GM15510 (cell line): ENCODE results near the gene VTCN1.

Source experiments
- POLR2A ChIP-seq: IDR thresholded peaks from 3 replicates; pipeline ENCODE4 v1.6.1; 2011; ENCODE audit warnings: borderline replicate concordance; ENCODE audit not compliant: insufficient read length; ENCODE audit errors: extremely low read depth

VTCN1 gene

DNA sequence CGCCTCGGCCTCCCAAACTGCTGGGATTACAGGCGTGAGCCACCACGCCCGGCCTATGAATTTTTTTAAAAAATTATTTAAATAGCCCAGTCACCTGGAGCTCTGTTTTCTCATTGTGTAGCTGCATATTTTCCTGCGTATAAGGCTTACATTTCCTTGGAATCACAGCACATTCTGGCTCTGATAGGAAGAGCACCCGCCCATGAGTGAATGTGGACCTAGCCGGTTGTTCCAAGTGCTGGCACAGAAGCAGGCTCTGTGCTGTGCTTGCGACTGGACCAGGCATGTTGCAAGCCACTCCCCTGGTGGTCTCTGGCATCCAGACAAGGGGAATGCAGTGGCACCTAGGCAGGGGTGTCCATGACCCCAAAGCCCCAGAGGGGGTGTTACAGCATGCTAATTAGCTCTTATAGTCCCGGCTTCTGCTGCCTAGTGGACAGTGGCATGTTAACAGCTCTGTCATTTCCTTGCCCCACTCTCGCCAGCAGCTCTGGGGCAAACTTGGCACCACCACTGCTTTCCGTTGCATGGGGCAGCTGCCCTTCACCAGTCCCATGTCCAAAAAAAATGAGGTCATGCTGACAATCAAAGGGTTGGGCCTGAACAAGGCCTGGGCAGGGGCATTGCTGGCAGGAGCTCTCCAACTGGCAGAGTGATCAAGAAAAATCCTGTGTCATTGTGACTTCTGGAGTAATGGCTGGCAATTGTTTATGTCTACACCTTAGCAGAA, 5.2 kb upstream of the VTCN1 start:
- no peak for TF ChIP-seq POLR2A

DNA sequence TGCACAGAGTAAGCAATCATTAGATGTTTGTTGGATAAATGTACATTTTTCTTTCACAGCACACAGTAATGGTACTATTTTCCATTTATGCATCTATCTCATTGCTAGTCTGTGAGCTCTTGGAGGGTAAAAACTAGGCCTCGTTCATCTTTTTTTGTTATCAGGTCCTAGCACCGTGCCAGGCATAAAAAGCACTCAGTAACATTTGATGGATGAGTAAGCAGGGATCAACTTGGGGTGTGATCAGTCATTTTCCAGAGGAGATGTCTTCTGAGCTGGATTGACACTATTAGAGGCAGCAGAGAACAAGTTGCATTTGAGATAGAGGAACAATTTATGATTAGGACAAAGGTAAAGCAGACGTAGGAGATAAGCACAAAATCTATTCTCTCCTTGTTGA, 4.3 kb upstream of the VTCN1 start:
- TF ChIP-seq POLR2A, result no peak

GRCh38 chr1:117213046-117213445, 2.3 kb upstream of the VTCN1 start:
- no peak for TF ChIP-seq POLR2A

DNA sequence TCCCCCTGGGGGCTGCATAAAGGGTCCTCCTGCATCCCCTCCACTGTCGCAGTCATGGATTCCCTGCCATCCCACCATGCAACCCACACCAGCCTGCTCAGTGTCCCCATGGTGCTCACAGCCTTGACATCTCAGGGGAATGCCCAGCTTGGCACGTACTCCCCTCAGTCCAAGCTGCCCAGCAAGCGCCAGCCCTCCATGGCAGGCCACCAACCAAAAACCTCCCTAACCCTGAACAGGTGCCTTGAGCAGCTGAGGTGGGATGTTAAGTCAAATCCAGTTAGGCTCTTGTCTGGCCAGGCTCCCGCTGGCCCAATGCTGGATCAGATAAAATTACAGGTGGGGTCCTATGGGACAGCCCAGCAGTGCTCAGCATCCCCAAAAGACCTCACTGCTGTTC, 341 bp downstream of the VTCN1 start:
- no peak for TF ChIP-seq POLR2A

GRCh38 chr1:117209094-117209493, 1.6 kb downstream of the VTCN1 start:
- TF ChIP-seq POLR2A, result no peak

DNA sequence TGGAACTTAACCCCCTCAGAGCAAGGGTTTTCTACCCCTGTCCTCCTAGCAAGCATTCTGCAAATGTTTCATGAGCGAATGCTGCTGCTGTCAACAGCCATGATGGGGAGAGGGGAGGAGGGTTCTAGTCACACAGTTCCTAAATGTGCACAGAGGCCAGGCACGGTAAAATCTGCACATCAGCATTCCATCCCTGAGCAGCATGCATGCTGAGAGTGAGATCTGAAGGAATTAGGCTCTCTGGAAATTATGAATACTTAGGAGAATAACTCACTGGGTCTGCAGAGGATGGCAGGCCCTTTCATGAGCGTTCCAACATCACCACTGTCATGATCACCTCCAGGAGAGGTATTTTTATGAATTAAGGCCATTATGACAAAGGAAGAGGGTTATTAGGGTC, 2.1 kb downstream of the VTCN1 start:
- no peak for TF ChIP-seq POLR2A

GRCh38 chr1:117205368-117205767, 5.4 kb downstream of the VTCN1 start:
- no peak for TF ChIP-seq POLR2A

DNA sequence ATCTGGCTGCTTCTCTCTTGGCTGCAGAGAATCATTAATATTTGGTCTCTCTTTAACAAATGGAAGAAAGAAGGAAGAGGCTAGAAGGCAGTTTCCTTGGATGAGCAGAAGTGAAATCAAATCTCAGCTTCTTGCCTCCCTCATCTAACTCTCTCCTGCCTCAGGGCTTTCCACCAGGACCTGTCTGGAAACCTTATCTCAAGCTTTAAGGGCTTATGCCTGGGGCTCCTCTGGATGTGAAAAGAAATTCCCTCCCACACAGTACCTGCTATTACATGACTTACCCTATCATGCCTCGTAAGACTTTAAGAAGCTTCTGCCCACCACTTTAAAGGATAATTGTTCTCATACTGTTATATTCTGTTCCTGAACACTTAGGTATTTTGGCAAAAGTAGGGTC, 8.9 kb downstream of the VTCN1 start:
- TF ChIP-seq POLR2A, result no peak

GRCh38 chr1:117198097-117198496, 12.6 kb downstream of the VTCN1 start:
- no peak for TF ChIP-seq POLR2A

GRCh38 chr1:117189726-117190125, 21.0 kb downstream of the VTCN1 start:
- TF ChIP-seq POLR2A, result no peak

GRCh38 chr1:117188816-117189437, 21.8 kb downstream of the VTCN1 start:
- no peak for TF ChIP-seq POLR2A

DNA sequence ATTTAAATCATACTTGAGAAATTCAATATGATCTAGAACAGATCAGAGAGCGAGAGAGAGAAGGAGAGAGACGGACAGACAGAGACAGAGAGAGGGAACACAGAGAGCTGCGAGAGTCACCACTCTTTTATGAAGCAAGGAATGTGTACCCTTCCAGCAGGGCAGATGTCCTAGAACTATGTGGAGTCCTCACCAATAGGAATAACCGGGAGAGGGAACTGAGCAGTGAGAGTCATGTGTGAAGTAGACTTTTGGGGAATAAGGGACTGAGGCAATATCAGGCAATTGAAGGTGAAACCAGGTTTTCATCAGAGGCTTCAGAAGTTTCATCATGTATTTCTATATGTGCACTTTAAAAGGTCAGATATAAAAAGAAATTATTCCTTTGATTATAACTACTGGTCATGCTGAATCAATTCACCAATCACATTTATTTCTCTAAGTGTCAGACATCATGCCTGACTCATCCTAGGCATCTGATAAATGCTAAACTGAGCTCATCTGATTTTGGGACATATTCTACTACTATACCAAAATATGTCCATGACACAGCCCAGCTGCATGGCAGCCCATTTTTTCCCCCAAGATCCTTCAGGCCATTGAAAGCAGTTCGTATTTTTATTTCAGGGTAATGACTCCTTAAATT, 22.4 kb downstream of the VTCN1 start:
- no peak for TF ChIP-seq POLR2A

DNA sequence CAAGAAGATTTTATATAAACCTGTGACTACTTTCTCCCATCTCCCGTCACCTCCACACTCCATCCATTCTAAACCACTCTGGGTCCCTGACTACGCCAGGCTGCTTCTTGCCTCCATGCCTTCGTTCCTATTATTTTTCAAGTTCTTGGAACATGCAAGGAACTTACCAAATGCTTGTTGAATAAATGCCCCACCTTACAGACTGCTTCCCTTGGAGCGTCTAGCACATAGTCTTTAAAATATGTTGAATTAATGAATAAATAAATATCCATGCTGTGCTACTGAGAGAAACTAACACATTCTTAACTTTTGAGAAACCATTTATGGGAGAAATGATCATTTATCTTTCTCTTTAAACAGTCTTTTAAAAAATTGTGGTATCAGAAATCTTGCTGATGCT, 27.6 kb downstream of the VTCN1 start:
- TF ChIP-seq POLR2A, result no peak

GRCh38 chr1:117182319-117182718, 28.4 kb downstream of the VTCN1 start:
- no peak for TF ChIP-seq POLR2A

DNA sequence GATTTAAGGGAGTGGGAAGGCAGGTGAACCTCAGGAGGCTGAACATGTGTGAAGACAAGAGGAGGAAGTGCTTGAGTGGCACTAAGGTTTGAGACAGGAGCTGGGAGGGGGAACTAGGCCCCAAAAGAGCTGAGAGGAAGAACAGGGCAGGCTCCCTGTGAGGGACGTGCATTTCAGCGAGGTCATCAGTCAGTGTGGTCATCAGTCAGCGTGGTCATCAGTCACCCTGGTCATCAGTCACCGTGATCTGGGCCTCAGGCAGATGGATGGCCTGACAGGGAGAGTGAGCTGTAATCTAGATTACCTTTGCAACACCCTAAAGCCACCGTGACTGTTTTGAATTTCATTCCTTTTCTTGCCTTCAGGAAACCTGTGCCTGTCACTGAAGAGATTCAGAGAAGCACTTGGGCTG, 29.1 kb downstream of the VTCN1 start:
- no peak for TF ChIP-seq POLR2A
